OCI-LY3 (cell line): ENCODE results near the gene SFSWAP.

Experiments used
- H2AFZ ChIP-seq: fragments of 200-600, 300-600 bp; shearing (Covaris generic); 2 replicates; pipeline ENCODE4 v1.6.0; 2014; ENCODE audit warnings: antibody characterized with exemption, low read depth, low read length
- H3K27ac ChIP-seq: fragments of 200-600, 300-600 bp; sonication (generic); 2 replicates; pipeline ENCODE4 v1.5.1; 2014; ENCODE audit warnings: mild to moderate bottlenecking, low read length, moderate library complexity, mixed read lengths
- H3K27me3 ChIP-seq: fragments of 200-600, 300-600 bp; sonication (generic); 2 replicates; pipeline ENCODE4 v1.6.1; 2014; ENCODE audit warnings: low read depth, low read length, mixed read lengths
- H3K36me3 ChIP-seq: fragments of 200-600, 300-600 bp; sonication (generic); replicated peaks from 2 replicates; pipeline ENCODE3; 2014; ENCODE audit warnings: low read depth, low read length, mixed read lengths
- H3K4me1 ChIP-seq: fragments of 300-600, 200-600 bp; sonication (generic); 2 replicates; pipeline ENCODE4 v1.6.1; 2014; ENCODE audit warnings: low read length, mixed read lengths
- H3K4me2 ChIP-seq: fragments of 200-600, 300-600 bp; sonication (generic); 2 replicates; pipeline ENCODE4 v1.6.1; 2014; ENCODE audit warnings: low read length, mixed read lengths
- H3K4me3 ChIP-seq: fragments of 300-600, 200-600 bp; sonication (generic); 2 replicates; pipeline ENCODE4 v1.5.1; 2014; ENCODE audit warnings: antibody characterized with exemption, mild to moderate bottlenecking, low read length, moderate library complexity
- H3K79me2 ChIP-seq: fragments of 300-600, 200-600 bp; shearing (Covaris generic); 2 replicates; pipeline ENCODE4 v1.6.1; 2014; ENCODE audit warnings: mild to moderate bottlenecking, low read length, mixed read lengths
- H3K9ac ChIP-seq: fragments of 300-600, 200-600 bp; shearing (Covaris generic); 2 replicates; pipeline ENCODE4 v1.6.0; 2014; ENCODE audit warnings: mild to moderate bottlenecking, low read length, moderate library complexity
- H3K9me3 ChIP-seq: fragments of 200-600, 300-600 bp; shearing (Covaris generic); 2 replicates; pipeline ENCODE4 v1.6.1; 2014; ENCODE audit warnings: low read length, mixed read lengths; ENCODE audit not compliant: insufficient read depth
- H4K20me1 ChIP-seq: fragments of 200-600, 300-600 bp; sonication (generic); 2 replicates; pipeline ENCODE4 v1.6.1; 2016; ENCODE audit warnings: low read length, mixed read lengths; ENCODE audit not compliant: insufficient read depth
- CTCF ChIP-seq: fragments of 200-600, 300-600 bp; sonication (generic); IDR thresholded peaks from 2 replicates; pipeline ENCODE4 v1.5.1; 2014; ENCODE audit warnings: antibody characterized with exemption, low read length, low read depth
- EZH2phosphoT487 ChIP-seq: fragments of 200-600 bp; shearing (Covaris generic); IDR thresholded peaks from 2 replicates; pipeline ENCODE4 v1.6.1; 2018; ENCODE audit warnings: antibody characterized with exemption, mixed run types, low read depth

The SFSWAP gene

GRCh38 chr12:131733874-131734273, 23.0 kb downstream of the SFSWAP start:
- H3K4me3 ChIP-seq = no peak overlapping the region
- H3K27me3 ChIP-seq = no peaks in the 10 kb centered on the region
- no peaks in the 10 kb centered on the region for H3K9me3 ChIP-seq
- H2AFZ ChIP-seq = no peak overlapping the region
- no peaks in the 10 kb centered on the region for H3K79me2 ChIP-seq
- H3K4me1 ChIP-seq = no peaks in the 10 kb centered on the region
- no peak overlapping the region for H3K27ac ChIP-seq
- no peak overlapping the region for H3K9ac ChIP-seq
- TF ChIP-seq EZH2phosphoT487 = no peak
- no peak for TF ChIP-seq CTCF
- no peaks in the 10 kb centered on the region for H4K20me1 ChIP-seq
- H3K36me3 ChIP-seq = peaks cover 48% of the 10 kb centered on the region
- H3K4me2 ChIP-seq = no peak overlapping the region

- H3K4me3 ChIP-seq = no peak overlapping the region
- no peak overlapping the region for H3K9ac ChIP-seq
- H3K4me2 ChIP-seq = no peak overlapping the region
- H3K4me1 ChIP-seq = no peaks in the 10 kb centered on the region
- H3K79me2 ChIP-seq = no peaks in the 10 kb centered on the region
- H4K20me1 ChIP-seq = no peaks in the 10 kb centered on the region
- H3K27ac ChIP-seq = no peak overlapping the region
- H3K27me3 ChIP-seq = no peaks in the 10 kb centered on the region
- H2AFZ ChIP-seq = no peak overlapping the region
- H3K9me3 ChIP-seq = no peaks in the 10 kb centered on the region
- TF ChIP-seq EZH2phosphoT487 (no peak), CTCF (no peak)
- H3K36me3 ChIP-seq = peaks cover 49% of the 10 kb centered on the region
Measured at GRCh38 chr12:131734336-131735152, 23.7 kb downstream of the SFSWAP start.

GRCh38 chr12:131735153-131735456, 24.2 kb downstream of the SFSWAP start:
- no peak overlapping the region for H3K4me2 ChIP-seq
- H3K27ac ChIP-seq = no peak overlapping the region
- no peaks in the 10 kb centered on the region for H3K27me3 ChIP-seq
- H3K9me3 ChIP-seq = no peaks in the 10 kb centered on the region
- H3K4me3 ChIP-seq = no peak overlapping the region
- H4K20me1 ChIP-seq = no peaks in the 10 kb centered on the region
- peaks cover 49% of the 10 kb centered on the region for H3K36me3 ChIP-seq
- no peak overlapping the region for H3K9ac ChIP-seq
- no peaks in the 10 kb centered on the region for H3K79me2 ChIP-seq
- TF ChIP-seq CTCF = no peak
- no peak for TF ChIP-seq EZH2phosphoT487
- H2AFZ ChIP-seq = no peak overlapping the region
- H3K4me1 ChIP-seq = no peaks in the 10 kb centered on the region

- Histone ChIP-seq H4K20me1 (no peaks in the 10 kb centered on the region), H3K79me2 (no peaks in the 10 kb centered on the region)
Measured at GRCh38 chr12:131735476-131736445, 24.9 kb downstream of the SFSWAP start.

More at GRCh38 chr12:131735476-131736445, 24.9 kb downstream of the SFSWAP start:
- no peaks in the 10 kb centered on the region for H3K9me3 ChIP-seq
- no peak overlapping the region for H3K27ac ChIP-seq
- H3K4me1 ChIP-seq = no peaks in the 10 kb centered on the region
- H3K4me2 ChIP-seq = no peak overlapping the region
- H3K36me3 ChIP-seq = peaks cover 49% of the 10 kb centered on the region
- TF ChIP-seq EZH2phosphoT487 (no peak), CTCF (no peak)
- H3K27me3 ChIP-seq = no peaks in the 10 kb centered on the region
- H3K9ac ChIP-seq = no peak overlapping the region
- H3K4me3 ChIP-seq = no peak overlapping the region
- H2AFZ ChIP-seq = no peak overlapping the region
